Ovary (tissue), 3 donors: ENCODE data around the gene PIGH.

Source experiments
- CTCF ChIP-seq, 3 donors: fragments of 450-650 bp in 2 of 3; fragments of 200-600 bp in 1 of 3; IDR thresholded peaks; one replicate each; pipeline versions ENCODE4 v1.5.1 to v1.8.0; 2016 to 2022; ENCODE audit warnings: antibody characterized with exemption in 3 of 3, mild to moderate bottlenecking in 1 of 3
- EP300 ChIP-seq: sonication (generic); formaldehyde crosslinking; IDR thresholded peaks from one replicate; pipeline ENCODE4 v1.6.1; 2017; ENCODE audit warnings: antibody characterized with exemption
- donor health status: DM: no; HTN: no; CAD: no.

DNA sequence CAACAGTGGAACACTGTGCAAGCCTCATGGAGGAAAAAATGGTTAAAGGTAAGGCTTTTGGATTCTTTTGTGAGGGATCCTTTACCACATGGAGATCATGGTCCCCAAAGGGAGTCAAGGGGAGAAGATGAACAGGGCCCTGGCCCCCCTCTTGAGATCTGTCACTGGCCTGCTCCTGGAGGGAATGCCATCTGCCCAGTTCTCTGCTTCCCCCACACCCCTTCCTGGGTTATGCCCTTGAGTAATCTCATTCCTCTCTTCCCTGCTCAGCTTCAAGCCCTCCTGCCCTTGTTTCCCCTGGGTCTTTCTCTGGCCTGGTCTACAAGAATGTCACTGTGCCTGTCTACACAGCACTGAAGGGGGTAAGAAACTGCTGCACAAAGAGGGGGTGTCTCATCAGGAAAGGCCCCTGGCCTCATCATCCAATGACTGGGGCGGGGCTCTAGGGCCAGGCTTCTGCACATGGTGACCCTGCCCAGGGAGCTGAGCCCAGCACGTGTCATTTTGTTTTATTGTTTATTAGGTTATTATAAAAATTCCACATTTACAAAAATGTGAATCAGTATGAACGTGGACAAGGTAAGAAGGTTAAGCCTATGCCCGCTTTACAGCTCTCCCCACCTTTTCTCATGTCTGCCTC lies 30.3 kb downstream of the PIGH start:
- TF ChIP-seq CTCF (IDR thresholded peaks at IDR 0.05) (no peak), EP300 (no peak)
